Measurements from ENCODE around the gene NAV2.

The NAV2 gene

GRCh38 chr11:20119315-20119714, 406.7 kb downstream of the NAV2 start:
- H3K9ac ChIP-seq (ENCODE audit: low read depth, low read length): no peak overlapping the region
- no peaks in the 10 kb centered on the region for H3K4me1 ChIP-seq (ENCODE audit: insufficient read depth, low read length)
- H3K36me3 ChIP-seq (ENCODE audit: insufficient read depth, low read length): no peaks in the 10 kb centered on the region
- ATAC-seq (ENCODE audit: insufficient read depth, low read depth) (no peak), DNase-seq (no peak)
- no peak overlapping the region for H3K27ac ChIP-seq (ENCODE audit: low read length)
- H4K20me1 ChIP-seq (ENCODE audit: insufficient read depth, low read length): no peaks in the 10 kb centered on the region
- no peak overlapping the region for H2AFZ ChIP-seq (ENCODE audit: low read depth, low read length)
- no peaks in the 10 kb centered on the region for H3K79me2 ChIP-seq (ENCODE audit: insufficient read depth, low read length)
- no peaks in the 10 kb centered on the region for H3K9me3 ChIP-seq (ENCODE audit: insufficient read depth, low read length, severe bottlenecking)
- no peak overlapping the region for H3K4me2 ChIP-seq (ENCODE audit: insufficient read depth, low read length)
- no peak overlapping the region for H3K4me3 ChIP-seq (ENCODE audit: low read depth in 1 of 2, low read length in 2 of 2)
- H3K27me3 ChIP-seq (ENCODE audit: insufficient read depth, low read length, poor library complexity): no peaks in the 10 kb centered on the region
- TF ChIP-seq CTCF (IDR thresholded peaks at IDR 0.05; ENCODE audit: borderline replicate concordance, extremely low read depth, low read length, poor library complexity, severe bottlenecking) (no peak), EZH2 (IDR thresholded peaks at IDR 0.05; ENCODE audit: borderline replicate concordance, low read depth, low read length, severe bottlenecking) (no peak)

DNA sequence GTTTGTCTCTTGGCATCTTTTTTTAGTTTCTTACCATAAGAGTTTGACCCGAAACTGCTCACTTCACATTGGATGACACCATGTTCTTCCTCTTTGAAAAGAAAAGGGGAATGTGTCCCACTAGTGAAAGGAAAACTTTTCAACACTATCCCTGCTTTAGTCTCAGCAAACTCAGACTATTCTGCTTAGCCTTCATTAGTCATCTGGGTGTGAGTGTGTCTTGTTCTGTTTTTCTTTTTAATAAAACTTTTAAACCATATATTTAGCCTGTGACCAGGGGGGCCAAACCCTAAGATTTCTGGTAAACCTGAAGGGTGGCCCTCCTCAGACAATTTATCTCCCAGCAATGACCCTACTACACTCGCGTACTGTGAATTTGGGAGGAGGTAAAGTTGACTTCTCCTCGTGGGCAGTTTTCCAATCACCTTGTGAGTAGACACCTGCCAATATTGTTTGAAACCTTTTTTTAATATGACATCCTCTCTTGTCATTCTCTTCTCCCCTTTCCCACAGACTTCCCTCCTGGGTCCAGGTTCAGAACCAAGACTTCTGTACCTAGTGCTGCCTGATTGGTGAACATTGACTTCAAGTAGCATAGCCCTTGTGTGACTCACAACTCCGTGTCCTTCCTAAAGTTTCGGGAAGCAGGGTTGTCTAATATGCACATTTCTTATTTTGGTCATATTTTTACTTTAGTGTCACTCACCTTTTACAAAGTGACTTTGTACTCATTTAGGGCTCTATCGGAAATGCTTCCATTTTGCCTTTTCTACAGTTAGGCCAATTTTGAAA, 407.7 kb downstream of the NAV2 start:
- Histone ChIP-seq H3K4me2 (ENCODE audit: insufficient read depth, low read length) (no peak overlapping the region), H4K20me1 (ENCODE audit: insufficient read depth, low read length) (no peaks in the 10 kb centered on the region), H3K27ac (ENCODE audit: low read length) (no peak overlapping the region), H3K4me3 (ENCODE audit: low read depth in 1 of 2, low read length in 2 of 2) (no peak overlapping the region), H3K9me3 (ENCODE audit: insufficient read depth, low read length, severe bottlenecking) (no peaks in the 10 kb centered on the region), H3K36me3 (ENCODE audit: insufficient read depth, low read length) (no peaks in the 10 kb centered on the region), H3K9ac (ENCODE audit: low read depth, low read length) (no peak overlapping the region), H2AFZ (ENCODE audit: low read depth, low read length) (no peak overlapping the region), H3K4me1 (ENCODE audit: insufficient read depth, low read length) (no peaks in the 10 kb centered on the region), H3K79me2 (ENCODE audit: insufficient read depth, low read length) (no peaks in the 10 kb centered on the region), H3K27me3 (ENCODE audit: insufficient read depth, low read length, poor library complexity) (no peaks in the 10 kb centered on the region)
- TF ChIP-seq CTCF (IDR thresholded peaks at IDR 0.05; ENCODE audit: borderline replicate concordance, extremely low read depth, low read length, poor library complexity, severe bottlenecking): no peak
- TF ChIP-seq EZH2 (IDR thresholded peaks at IDR 0.05; ENCODE audit: borderline replicate concordance, low read depth, low read length, severe bottlenecking): no peak
- no peak for ATAC-seq (ENCODE audit: insufficient read depth, low read depth)
- DNase-seq: no peak

DNA sequence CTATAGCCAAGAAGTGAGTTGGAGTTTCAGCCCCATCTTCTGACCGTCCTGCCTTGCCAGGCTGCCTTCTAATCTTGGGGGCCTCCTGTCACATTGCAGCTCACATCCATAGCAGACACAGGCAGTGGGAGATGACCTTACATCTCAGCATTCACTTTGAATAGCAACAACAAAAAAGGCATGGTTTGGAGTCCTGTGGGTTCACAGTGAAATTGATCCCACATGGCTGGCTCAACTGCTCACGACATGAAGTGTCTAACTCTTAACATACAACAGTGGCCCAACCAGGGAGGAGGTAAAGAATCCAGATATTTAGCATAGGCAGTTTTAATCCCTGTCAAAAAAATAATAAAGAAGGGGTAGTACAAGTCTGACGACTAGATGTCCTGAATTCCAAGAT, 409.5 kb downstream of the NAV2 start:
- no peak for TF ChIP-seq EZH2 (IDR thresholded peaks at IDR 0.05; ENCODE audit: borderline replicate concordance, low read depth, low read length, severe bottlenecking)
- no peak for TF ChIP-seq CTCF (IDR thresholded peaks at IDR 0.05; ENCODE audit: borderline replicate concordance, extremely low read depth, low read length, poor library complexity, severe bottlenecking)
- H3K4me3 ChIP-seq (ENCODE audit: low read depth in 1 of 2, low read length in 2 of 2): no peak overlapping the region
- ATAC-seq (ENCODE audit: insufficient read depth, low read depth) (no peak), DNase-seq (no peak)
- no peak overlapping the region for H2AFZ ChIP-seq (ENCODE audit: low read depth, low read length)
- no peak overlapping the region for H3K9ac ChIP-seq (ENCODE audit: low read depth, low read length)
- H3K27ac ChIP-seq (ENCODE audit: low read length): no peak overlapping the region
- no peaks in the 10 kb centered on the region for H3K27me3 ChIP-seq (ENCODE audit: insufficient read depth, low read length, poor library complexity)
- H3K4me1 ChIP-seq (ENCODE audit: insufficient read depth, low read length): no peaks in the 10 kb centered on the region
- H3K4me2 ChIP-seq (ENCODE audit: insufficient read depth, low read length): no peak overlapping the region
- H3K36me3 ChIP-seq (ENCODE audit: insufficient read depth, low read length): no peaks in the 10 kb centered on the region
- no peaks in the 10 kb centered on the region for H3K79me2 ChIP-seq (ENCODE audit: insufficient read depth, low read length)
- no peaks in the 10 kb centered on the region for H3K9me3 ChIP-seq (ENCODE audit: insufficient read depth, low read length, severe bottlenecking)
- no peaks in the 10 kb centered on the region for H4K20me1 ChIP-seq (ENCODE audit: insufficient read depth, low read length)

Measured in DND-41 (cell line).